ENCODE measurements around the gene KRTAP1-3.
"Not testable (repeated sequence)": the region's sequence is repeated elsewhere in the genome, so short reads cannot be mapped to it uniquely, and the experiment has no call there.

The KRTAP1-3 gene

GRCh38 chr17:41034346-41034935 lies at the start of gene KRTAP1-3:
Gene KRTAP1-3, minus strand, starts transcription at chr17:41034874. Its CDS starts 53 bp downstream, at chr17:41034821.
- DNase-seq (ENCODE audit: low read depth in 1 of 2, low spot score in 1 of 2) = not testable (repeated sequence)

- not testable (repeated sequence) for DNase-seq (ENCODE audit: low read depth in 1 of 2, low spot score in 1 of 2)
Measured at GRCh38 chr17:41084100-41084856, 49.6 kb upstream of the KRTAP1-3 start, which contains the start of gene KRTAP4-7. Gene KRTAP4-7, plus strand, starts transcription at chr17:41084150. Its CDS starts 57 bp downstream, at chr17:41084207.

- not testable (repeated sequence) for DNase-seq (ENCODE audit: low read depth in 1 of 2, low spot score in 1 of 2)
Measured at GRCh38 chr17:41083427-41083826, 48.8 kb upstream of the KRTAP1-3 start.

- DNase-seq (ENCODE audit: low read depth in 1 of 2, low spot score in 1 of 2) = no peak
Measured at GRCh38 chr17:41082626-41083025, 48.0 kb upstream of the KRTAP1-3 start.

GRCh38 chr17:41076788-41077187 lies 42.1 kb upstream of the KRTAP1-3 start:
- DNase-seq (ENCODE audit: low read depth in 1 of 2, low spot score in 1 of 2) = no peak

GRCh38 chr17:41073676-41074075 lies 39.0 kb upstream of the KRTAP1-3 start:
- no peak for DNase-seq (ENCODE audit: low read depth in 1 of 2, low spot score in 1 of 2)

GRCh38 chr17:41071606-41072360 lies 37.1 kb upstream of the KRTAP1-3 start:
- DNase-seq (ENCODE audit: low read depth in 1 of 2, low spot score in 1 of 2) = no peak

GRCh38 chr17:41069031-41069430 lies 34.4 kb upstream of the KRTAP1-3 start:
- DNase-seq (ENCODE audit: low read depth in 1 of 2, low spot score in 1 of 2) = no peak

- DNase-seq (ENCODE audit: low read depth in 1 of 2, low spot score in 1 of 2) = no peak
Measured at GRCh38 chr17:41067281-41067680, 32.6 kb upstream of the KRTAP1-3 start.

GRCh38 chr17:41065829-41066624 lies 31.4 kb upstream of the KRTAP1-3 start, which contains the start of gene KRTAP2-4:
Gene KRTAP2-4, minus strand, starts transcription at chr17:41065879. Its CDS starts 34 bp downstream, at chr17:41065845.
- no peak for DNase-seq (ENCODE audit: low read depth in 1 of 2, low spot score in 1 of 2)

- DNase-seq (ENCODE audit: low read depth in 1 of 2, low spot score in 1 of 2) = not testable (repeated sequence)
Measured at GRCh38 chr17:41065016-41065689, 30.5 kb upstream of the KRTAP1-3 start.

GRCh38 chr17:41064301-41064700 lies 29.6 kb upstream of the KRTAP1-3 start:
- DNase-seq (ENCODE audit: low read depth in 1 of 2, low spot score in 1 of 2) = no peak

GRCh38 chr17:41063449-41063848 lies 28.8 kb upstream of the KRTAP1-3 start:
- no peak for DNase-seq (ENCODE audit: low read depth in 1 of 2, low spot score in 1 of 2)

GRCh38 chr17:41061964-41062363 lies 27.3 kb upstream of the KRTAP1-3 start:
- DNase-seq (ENCODE audit: low read depth in 1 of 2, low spot score in 1 of 2) = no peak

GRCh38 chr17:41060052-41060604 lies 25.5 kb upstream of the KRTAP1-3 start, which contains the start of gene KRTAP2-3:
Gene KRTAP2-3, minus strand, starts transcription at chr17:41060114. Its CDS starts 64 bp downstream, at chr17:41060050.
- no peak for DNase-seq (ENCODE audit: low read depth in 1 of 2, low spot score in 1 of 2)

GRCh38 chr17:41059276-41060051 lies 24.8 kb upstream of the KRTAP1-3 start:
- not testable (repeated sequence) for DNase-seq (ENCODE audit: low read depth in 1 of 2, low spot score in 1 of 2)

- DNase-seq (ENCODE audit: low read depth in 1 of 2, low spot score in 1 of 2) = no peak
Measured at GRCh38 chr17:41058741-41059140, 24.1 kb upstream of the KRTAP1-3 start.

GRCh38 chr17:41057547-41057946 lies 22.9 kb upstream of the KRTAP1-3 start:
- DNase-seq (ENCODE audit: low read depth in 1 of 2, low spot score in 1 of 2) = no peak

GRCh38 chr17:41055130-41055529 lies 20.5 kb upstream of the KRTAP1-3 start, which contains the start of gene KRTAP2-2:
Gene KRTAP2-2, minus strand, starts transcription at chr17:41055230. Its CDS starts 19 bp downstream, at chr17:41055211.
- DNase-seq (ENCODE audit: low read depth in 1 of 2, low spot score in 1 of 2) = not testable (repeated sequence)

Data from activated T-helper 1 cell treated with anti-CD3 and anti-CD28 coated beads, Interleukin-2, amount 50 U/mL, for 16 hours (primary cell).